SU-DHL-6 (cell line): ENCODE measurements around the gene ATG2A.

ENCODE experiments used
- H2AFZ ChIP-seq: fragments of 200-600 bp; sonication (generic); 2 replicates; pipeline ENCODE4 v1.6.1; 2014; ENCODE audit warnings: low read depth, mild to moderate bottlenecking, moderate library complexity, mixed read lengths, antibody characterized with exemption, low read length; ENCODE audit not compliant: severe bottlenecking
- H3F3A ChIP-seq: fragments of 200-600 bp; shearing (Covaris generic); 2 replicates; pipeline ENCODE4 v1.6.0; 2016; ENCODE audit warnings: antibody characterized with exemption, mild to moderate bottlenecking; ENCODE audit not compliant: insufficient read depth
- H3K27ac ChIP-seq: fragments of 200-600 bp; sonication (generic); 2 replicates; pipeline ENCODE4 v1.5.1; 2016; ENCODE audit warnings: low read depth, mild to moderate bottlenecking, low read length, moderate library complexity, mixed read lengths
- H3K27me3 ChIP-seq: fragments of 200-600 bp; sonication (generic), shearing (Covaris generic); 2 replicates; pipeline ENCODE4 v1.6.0; 2014; ENCODE audit warnings: mild to moderate bottlenecking, low read length
- H3K36me3 ChIP-seq: fragments of 200-600 bp; sonication (generic); 2 replicates; pipeline ENCODE4 v1.6.1; 2014; ENCODE audit warnings: mild to moderate bottlenecking, low read length, mixed read lengths
- H3K4me2 ChIP-seq: fragments of 300-600, 200-600 bp; shearing (Covaris generic), sonication (generic); 2 replicates; pipeline ENCODE4 v1.6.0; 2014; ENCODE audit warnings: low read length, low read depth, mild to moderate bottlenecking; ENCODE audit not compliant: poor library complexity, severe bottlenecking
- H3K4me3 ChIP-seq: fragments of 200-600 bp; sonication (generic); 2 replicates; pipeline ENCODE4 v1.5.1; 2014; ENCODE audit warnings: antibody characterized with exemption, low read length, mild to moderate bottlenecking, mixed read lengths; ENCODE audit not compliant: insufficient read depth, poor library complexity, severe bottlenecking
- H3K79me2 ChIP-seq: fragments of 200-600 bp; sonication (generic); 2 replicates; pipeline ENCODE4 v1.6.1; 2014; ENCODE audit warnings: mild to moderate bottlenecking, low read length, moderate library complexity; ENCODE audit not compliant: insufficient read depth
- H3K9ac ChIP-seq: fragments of 200-600 bp; sonication (generic); 2 replicates; pipeline ENCODE4 v1.7.0; 2014; ENCODE audit warnings: mild to moderate bottlenecking, low read length
- H3K9me2 ChIP-seq: fragments of 200-600 bp; sonication (generic); replicated peaks from 2 replicates; pipeline ENCODE4 v1.6.1; 2014; ENCODE audit warnings: low read length; ENCODE audit not compliant: insufficient read depth
- H3K9me3 ChIP-seq: fragments of 200-600 bp; sonication (generic); 2 replicates; pipeline ENCODE4 v1.6.1; 2014; ENCODE audit warnings: low read length, mixed read lengths; ENCODE audit not compliant: insufficient read depth
- H4K20me1 ChIP-seq: fragments of 200-600 bp; sonication (generic); 2 replicates; pipeline ENCODE4 v1.6.1; 2014; ENCODE audit warnings: low read depth, mild to moderate bottlenecking, antibody characterized with exemption, low read length, moderate library complexity, mixed read lengths
- EZH2phosphoT487 ChIP-seq: fragments of 200-600 bp; sonication (generic), shearing (Covaris generic); conservative IDR thresholded peaks from 2 replicates; pipeline ENCODE4 v1.6.1; 2018; ENCODE audit warnings: mild to moderate bottlenecking, antibody characterized with exemption, low read length, moderate library complexity, mixed read lengths
- TF ChIP-seq, protein P1 (sequence below): fragments of 200-600 bp; sonication (generic); IDR thresholded peaks from one replicate; pipeline ENCODE4 v1.5.1; 2017; ENCODE audit warnings: antibody characterized with exemption, mild to moderate bottlenecking, low read length, moderate library complexity; ENCODE audit not compliant: insufficient read depth, poor library complexity, severe bottlenecking

ATG2A gene

DNA sequence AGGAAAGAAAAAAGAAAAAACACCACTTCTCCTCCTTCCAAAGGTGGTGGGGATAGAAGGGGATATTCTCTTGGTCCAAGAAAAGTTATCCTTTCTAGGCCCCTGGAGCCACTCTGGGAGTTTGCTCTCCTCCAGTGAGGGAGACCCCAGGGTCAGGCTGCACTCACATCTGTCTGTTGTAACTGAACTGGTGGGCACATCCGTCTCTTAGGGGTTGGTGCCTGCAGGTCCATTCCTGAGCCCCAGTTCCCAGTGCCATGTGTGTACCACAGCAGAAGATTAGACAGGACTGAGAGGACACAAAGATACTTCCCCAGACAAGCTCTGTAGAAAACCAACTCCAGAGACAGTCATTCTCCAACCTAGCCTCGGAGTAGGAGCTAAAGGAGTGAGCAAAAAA lies 3.1 kb upstream of the ATG2A start:
- no peaks in the 10 kb centered on the region for H3K27me3 ChIP-seq

DNA sequence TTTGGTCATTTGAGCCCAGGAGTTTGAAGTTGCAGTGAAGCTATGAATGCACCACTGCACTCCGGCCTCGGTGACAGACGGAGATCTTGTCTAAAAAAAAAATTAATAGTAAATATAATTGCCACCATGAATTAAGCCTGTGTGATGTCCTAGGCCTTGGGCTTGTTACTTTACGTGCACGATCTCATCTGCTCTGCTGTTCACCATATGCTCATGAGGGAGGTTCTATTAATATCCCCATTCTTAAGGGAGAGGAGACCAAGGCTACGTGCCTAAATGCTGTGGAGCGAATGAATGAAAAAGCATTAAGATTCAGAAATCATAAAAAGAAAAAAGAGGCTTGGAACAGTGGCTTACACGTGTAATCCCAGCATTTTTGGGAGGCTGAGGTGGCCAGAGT lies 2.6 kb upstream of the ATG2A start:
- Histone ChIP-seq H3K9ac (no peak overlapping the region), H3K36me3 (no peaks in the 10 kb centered on the region), H3K9me2 (no peaks in the 10 kb centered on the region), H4K20me1 (no peaks in the 10 kb centered on the region), H3K4me2 (no peak overlapping the region), H3K9me3 (no peaks in the 10 kb centered on the region), H3F3A (peaks cover 6% of the 10 kb centered on the region), H2AFZ (no peak overlapping the region), H3K4me3 (no peak overlapping the region), H3K27ac (no peak overlapping the region), H3K79me2 (peaks cover 10% of the 10 kb centered on the region; the same call in 1 of the 2 replicates), H3K27me3 (no peaks in the 10 kb centered on the region)
- no peak for TF ChIP-seq EZH2phosphoT487
- TF ChIP-seq, protein P1, sequence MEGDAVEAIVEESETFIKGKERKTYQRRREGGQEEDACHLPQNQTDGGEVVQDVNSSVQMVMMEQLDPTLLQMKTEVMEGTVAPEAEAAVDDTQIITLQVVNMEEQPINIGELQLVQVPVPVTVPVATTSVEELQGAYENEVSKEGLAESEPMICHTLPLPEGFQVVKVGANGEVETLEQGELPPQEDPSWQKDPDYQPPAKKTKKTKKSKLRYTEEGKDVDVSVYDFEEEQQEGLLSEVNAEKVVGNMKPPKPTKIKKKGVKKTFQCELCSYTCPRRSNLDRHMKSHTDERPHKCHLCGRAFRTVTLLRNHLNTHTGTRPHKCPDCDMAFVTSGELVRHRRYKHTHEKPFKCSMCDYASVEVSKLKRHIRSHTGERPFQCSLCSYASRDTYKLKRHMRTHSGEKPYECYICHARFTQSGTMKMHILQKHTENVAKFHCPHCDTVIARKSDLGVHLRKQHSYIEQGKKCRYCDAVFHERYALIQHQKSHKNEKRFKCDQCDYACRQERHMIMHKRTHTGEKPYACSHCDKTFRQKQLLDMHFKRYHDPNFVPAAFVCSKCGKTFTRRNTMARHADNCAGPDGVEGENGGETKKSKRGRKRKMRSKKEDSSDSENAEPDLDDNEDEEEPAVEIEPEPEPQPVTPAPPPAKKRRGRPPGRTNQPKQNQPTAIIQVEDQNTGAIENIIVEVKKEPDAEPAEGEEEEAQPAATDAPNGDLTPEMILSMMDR, result no peak

More for the DNA sequence above, 3.1 kb upstream of the ATG2A start:
- TF ChIP-seq EZH2phosphoT487, result no peak
- TF ChIP-seq, protein P1, result no peak
- H3K9me3 ChIP-seq, result no peaks in the 10 kb centered on the region
- no peak overlapping the region for H3K27ac ChIP-seq
- H3K4me2 ChIP-seq, result no peak overlapping the region
- no peak overlapping the region for H3K9ac ChIP-seq
- no peaks in the 10 kb centered on the region for H3K9me2 ChIP-seq
- H2AFZ ChIP-seq, result no peak overlapping the region
- H3F3A ChIP-seq, result peaks cover 6% of the 10 kb centered on the region
- no peaks in the 10 kb centered on the region for H3K36me3 ChIP-seq
- H3K4me3 ChIP-seq, result no peak overlapping the region
- peaks cover 10% of the 10 kb centered on the region; the same call in 1 of the 2 replicates for H3K79me2 ChIP-seq
- H4K20me1 ChIP-seq, result no peaks in the 10 kb centered on the region

DNA sequence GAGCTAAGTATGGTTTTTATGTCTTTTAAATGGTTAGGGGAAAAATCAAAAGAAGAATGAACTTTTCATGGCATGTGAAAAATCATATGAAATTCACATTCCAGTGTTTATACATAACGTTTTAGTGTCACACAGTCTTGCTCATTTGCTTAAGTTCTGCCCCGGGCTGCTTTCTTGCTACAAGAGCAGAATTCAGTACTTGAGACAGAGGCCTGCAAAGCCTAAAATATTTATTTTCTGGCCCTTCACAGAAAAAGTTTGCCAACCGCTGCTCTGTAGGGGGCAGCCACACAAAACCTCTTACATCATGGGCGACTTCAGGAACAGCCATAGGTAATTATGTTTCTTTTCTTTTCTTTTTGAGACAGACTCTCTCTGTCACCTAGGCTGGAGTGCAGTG lies 1.0 kb upstream of the ATG2A start:
- H3K27ac ChIP-seq, result peak overlapping the region; percentile 30
- H3K4me3 ChIP-seq, result peak overlapping the region; percentile 48
- H3K9me2 ChIP-seq, result no peaks in the 10 kb centered on the region
- H4K20me1 ChIP-seq, result no peaks in the 10 kb centered on the region
- peak overlapping the region; percentile 55 for H3K9ac ChIP-seq
- no peak for TF ChIP-seq EZH2phosphoT487
- TF ChIP-seq, protein P1, result peak; percentile 34
- H3K27me3 ChIP-seq, result no peaks in the 10 kb centered on the region
- peak overlapping the region; percentile 38 for H2AFZ ChIP-seq
- H3K9me3 ChIP-seq, result no peaks in the 10 kb centered on the region
- H3K4me2 ChIP-seq, result peak overlapping the region; percentile 73
- peaks cover 6% of the 10 kb centered on the region for H3F3A ChIP-seq
- peaks cover 10% of the 10 kb centered on the region; the same call in 1 of the 2 replicates for H3K79me2 ChIP-seq
- no peaks in the 10 kb centered on the region for H3K36me3 ChIP-seq
